Measurements from ENCODE around the gene TACR2. TPM values are rescaled to one million over a fixed set of nuclear protein-coding genes. Genes with fewer than 3 reads are reported as not detected.

Gene TACR2
- total and polyA plus RNA-seq, 2 donors (not counting 3 experiments of a cell fraction or from before 2014, with no cell fraction given) = 0.19 TPM; not detected in 1

DNA sequence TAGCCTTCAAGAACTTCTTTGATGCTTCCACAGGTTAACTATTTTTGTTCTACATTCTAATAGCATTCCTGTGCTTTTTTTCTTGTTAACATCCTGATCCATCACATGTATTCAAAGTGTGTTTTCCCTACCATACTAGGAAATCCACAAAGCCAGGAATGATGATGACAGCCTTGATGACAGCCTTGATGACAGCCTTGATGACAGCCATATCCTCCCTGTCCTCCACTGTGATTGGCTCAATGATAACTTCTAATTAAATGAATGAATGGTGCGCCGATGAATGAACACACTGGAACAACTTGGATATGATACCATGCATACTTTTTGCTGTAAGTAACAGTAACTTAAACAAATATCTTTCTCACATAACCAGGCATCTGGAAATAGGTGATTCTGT, 8.3 kb upstream of the TACR2 start:
- FAIRE-seq = peak; percentile 18
- no peak overlapping the region for H3K4me2 ChIP-seq (ENCODE audit: insufficient read depth, low read length)
- no peaks in the 10 kb centered on the region for H3K9me1 ChIP-seq (replicated peaks; ENCODE audit: control insufficient read depth, extremely low read depth, insufficient read depth, low read length)
- no peaks in the 10 kb centered on the region for H3K36me3 ChIP-seq (ENCODE audit: control insufficient read depth in 2 of 2, extremely low read depth in 1 of 2, insufficient read depth in 2 of 2, low read length in 2 of 2)
- H3K27ac ChIP-seq (ENCODE audit: insufficient read depth, low read depth, low read length) = no peak overlapping the region
- H2AFZ ChIP-seq (ENCODE audit: low read depth, low read length) = no peak overlapping the region
- H3K79me2 ChIP-seq (ENCODE audit: control insufficient read depth, insufficient read depth, low read length) = no peaks in the 10 kb centered on the region
- peaks cover 0 to 1% of the 10 kb centered on the region in 2 experiments for H3K27me3 ChIP-seq (ENCODE audit: control insufficient read depth in 2 of 2, insufficient read depth in 2 of 2, low read length in 2 of 2)
- TF ChIP-seq POLR2AphosphoS5 (IDR thresholded peaks at IDR 0.05; ENCODE audit: insufficient read depth, low read depth, low read length) = no peak
- TF ChIP-seq JUN (IDR thresholded peaks at IDR 0.05; ENCODE audit: borderline replicate concordance, insufficient read depth, insufficient read length, low read depth) = no peak
- TF ChIP-seq MYC (IDR thresholded peaks at IDR 0.05; ENCODE audit: low read depth, low read length) = no peak
- TF ChIP-seq GATA2 (IDR thresholded peaks at IDR 0.05; ENCODE audit: insufficient read depth, insufficient read length, low read depth, low read length) = no peak
- TF ChIP-seq, protein P1, sequence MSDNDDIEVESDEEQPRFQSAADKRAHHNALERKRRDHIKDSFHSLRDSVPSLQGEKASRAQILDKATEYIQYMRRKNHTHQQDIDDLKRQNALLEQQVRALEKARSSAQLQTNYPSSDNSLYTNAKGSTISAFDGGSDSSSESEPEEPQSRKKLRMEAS (IDR thresholded peaks at IDR 0.05; ENCODE audit: insufficient read depth, insufficient read length) = no peak
- TF ChIP-seq, protein P2, sequence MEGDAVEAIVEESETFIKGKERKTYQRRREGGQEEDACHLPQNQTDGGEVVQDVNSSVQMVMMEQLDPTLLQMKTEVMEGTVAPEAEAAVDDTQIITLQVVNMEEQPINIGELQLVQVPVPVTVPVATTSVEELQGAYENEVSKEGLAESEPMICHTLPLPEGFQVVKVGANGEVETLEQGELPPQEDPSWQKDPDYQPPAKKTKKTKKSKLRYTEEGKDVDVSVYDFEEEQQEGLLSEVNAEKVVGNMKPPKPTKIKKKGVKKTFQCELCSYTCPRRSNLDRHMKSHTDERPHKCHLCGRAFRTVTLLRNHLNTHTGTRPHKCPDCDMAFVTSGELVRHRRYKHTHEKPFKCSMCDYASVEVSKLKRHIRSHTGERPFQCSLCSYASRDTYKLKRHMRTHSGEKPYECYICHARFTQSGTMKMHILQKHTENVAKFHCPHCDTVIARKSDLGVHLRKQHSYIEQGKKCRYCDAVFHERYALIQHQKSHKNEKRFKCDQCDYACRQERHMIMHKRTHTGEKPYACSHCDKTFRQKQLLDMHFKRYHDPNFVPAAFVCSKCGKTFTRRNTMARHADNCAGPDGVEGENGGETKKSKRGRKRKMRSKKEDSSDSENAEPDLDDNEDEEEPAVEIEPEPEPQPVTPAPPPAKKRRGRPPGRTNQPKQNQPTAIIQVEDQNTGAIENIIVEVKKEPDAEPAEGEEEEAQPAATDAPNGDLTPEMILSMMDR (IDR thresholded peaks at IDR 0.05; ENCODE audit: extremely low read depth in 1 of 2, insufficient read depth in 1 of 2, low read depth in 1 of 2, low read length in 2 of 2) = no peak
- no peak for TF ChIP-seq EZH2 (IDR thresholded peaks at IDR 0.05; ENCODE audit: borderline replicate concordance, low read depth, low read length, severe bottlenecking)
- no peak for TF ChIP-seq FOS (IDR thresholded peaks at IDR 0.05; ENCODE audit: borderline replicate concordance, insufficient read depth, low read length)
- TF ChIP-seq POLR2A (IDR thresholded peaks at IDR 0.05; ENCODE audit: low read depth, low read length) = no peak
- H3K4me1 ChIP-seq (ENCODE audit: control insufficient read depth, extremely low read depth, insufficient read depth, low read length) = no peaks in the 10 kb centered on the region
- DNase-seq (ENCODE audit: low read depth, low spot score) = no peak
- intact Hi-C loops (cut with micrococcal nuclease) = loop anchor here (5.0 kb wide), 2 partner anchors 42 to 212 kb away; no protein-coding TSS in a partner anchor
- no TSS peak for BruUV-seq (replicated peaks)
- dilution Hi-C loops (cut with MboI; ENCODE audit: extremely low pct_ligation_motif_present, low sequenced_read_pairs) = no loop called here
- CTCF ChIA-PET = interaction anchor here (0.9 to 2.3 kb wide), 5 partner anchors 17 to 212 kb away, joined by 3 to 13 read pairs (median 5); no protein-coding TSS in a partner anchor
- H3K9ac ChIP-seq (replicated peaks; ENCODE audit: extremely low read depth, insufficient read depth, low read length) = no peak overlapping the region
- POLR2A ChIA-PET = no interaction called here
- no peak overlapping the region for H3K4me3 ChIP-seq (replicated peaks in 1 of 3; ENCODE audit: insufficient read depth in 1 of 3, low read depth in 1 of 3, low read length in 3 of 3)
- no peaks in the 10 kb centered on the region for H3K9me3 ChIP-seq (replicated peaks; ENCODE audit: control insufficient read depth, insufficient read depth, low read length)
- no peaks in the 10 kb centered on the region for H4K20me1 ChIP-seq (replicated peaks; ENCODE audit: control insufficient read depth, extremely low read depth, insufficient read depth, low read length)

Measured in endothelial cell of umbilical vein (primary cell).